Measurements from ENCODE around the gene ACOT9.

- no peak for TF ChIP-seq POLR2A (IDR thresholded peaks at IDR 0.05)
- TF ChIP-seq CTCF (IDR thresholded peaks at IDR 0.05) = no peak
These were observed 35.9 kb upstream of the ACOT9 start for GRCh38 chrX:23779025-23779424.
